ENCODE measurements around the gene ELL.
A peak's percentile ranks its signal among the peaks of the same experiment; 100 is the strongest.
"Not testable (repeated sequence)": the region's sequence is repeated elsewhere in the genome, so short reads cannot be mapped to it uniquely, and the experiment has no call there.

Gene ELL

GRCh38 chr19:18521692-18522123, at the start of gene ELL:
ELL (minus strand) TSS chr19:18522070; CDS start chr19:18522055, 15 bp downstream.
- no peak for DNase-seq

GRCh38 chr19:18568367-18568766, 46.5 kb upstream of the ELL start:
- DNase-seq: no peak

- DNase-seq: no peak
These were observed 45.1 kb upstream of the ELL start for GRCh38 chr19:18566953-18567352.

GRCh38 chr19:18562086-18562485, 40.2 kb upstream of the ELL start:
- no peak for DNase-seq

GRCh38 chr19:18559685-18560084, 37.8 kb upstream of the ELL start:
- no peak for DNase-seq

GRCh38 chr19:18558604-18559003, 36.7 kb upstream of the ELL start:
- no peak for DNase-seq

GRCh38 chr19:18558202-18558555, 36.3 kb upstream of the ELL start:
- DNase-seq: peak in 1 of 2 experiments; percentile 4

- DNase-seq: peak; percentile 97 to 99
These were observed 35.7 kb upstream of the ELL start, which contains the start of gene KXD1 for GRCh38 chr19:18557411-18558201. KXD1 (plus strand) TSS chr19:18557870; CDS start chr19:18562057, 4,187 bp downstream.

- peak in 1 of 2 experiments; percentile 57 for DNase-seq
These were observed 29.8 kb upstream of the ELL start for GRCh38 chr19:18551631-18552030.

- peak; percentile 50 to 77 for DNase-seq
These were observed 22.1 kb upstream of the ELL start for GRCh38 chr19:18543814-18544475.

- peak; percentile 70 to 89 for DNase-seq
These were observed 21.3 kb upstream of the ELL start, which contains the start of gene FKBP8 for GRCh38 chr19:18542941-18543813. FKBP8 (minus strand) TSS chr19:18543573; CDS start chr19:18541970, 1,603 bp downstream.

GRCh38 chr19:18541992-18542940, 20.4 kb upstream of the ELL start:
- DNase-seq: peak in 1 of 2 experiments; percentile 37

- DNase-seq: no peak
These were observed 19.6 kb upstream of the ELL start for GRCh38 chr19:18541258-18541991.

GRCh38 chr19:18540200-18540599, 18.3 kb upstream of the ELL start:
- DNase-seq: not testable (repeated sequence)

GRCh38 chr19:18539372-18539771, 17.5 kb upstream of the ELL start:
- DNase-seq: no peak

- no peak for DNase-seq
These were observed 16.2 kb upstream of the ELL start for GRCh38 chr19:18538115-18538514.

- no peak for DNase-seq
These were observed 15.6 kb upstream of the ELL start for GRCh38 chr19:18537431-18537830.

GRCh38 chr19:18536475-18536874, 14.6 kb upstream of the ELL start:
- no peak for DNase-seq

- DNase-seq: no peak
These were observed 11.2 kb upstream of the ELL start for GRCh38 chr19:18533058-18533457.

GRCh38 chr19:18532168-18532890, 10.5 kb upstream of the ELL start:
- no peak for DNase-seq
